Right kidney (tissue), 1 donor: ENCODE measurements around the gene TPD52L2.
"Not testable (repeated sequence)": the region's sequence is repeated elsewhere in the genome, so short reads cannot be mapped to it uniquely, and the experiment has no call there.

ENCODE experiments used
- DNase-seq: peaks from one replicate; pipeline ENCODE4 v3.0.0-alpha.2; 2016

TPD52L2 gene

GRCh38 chr20:63834491-63834880, 30.6 kb upstream of the TPD52L2 start:
- no peak for DNase-seq

DNA sequence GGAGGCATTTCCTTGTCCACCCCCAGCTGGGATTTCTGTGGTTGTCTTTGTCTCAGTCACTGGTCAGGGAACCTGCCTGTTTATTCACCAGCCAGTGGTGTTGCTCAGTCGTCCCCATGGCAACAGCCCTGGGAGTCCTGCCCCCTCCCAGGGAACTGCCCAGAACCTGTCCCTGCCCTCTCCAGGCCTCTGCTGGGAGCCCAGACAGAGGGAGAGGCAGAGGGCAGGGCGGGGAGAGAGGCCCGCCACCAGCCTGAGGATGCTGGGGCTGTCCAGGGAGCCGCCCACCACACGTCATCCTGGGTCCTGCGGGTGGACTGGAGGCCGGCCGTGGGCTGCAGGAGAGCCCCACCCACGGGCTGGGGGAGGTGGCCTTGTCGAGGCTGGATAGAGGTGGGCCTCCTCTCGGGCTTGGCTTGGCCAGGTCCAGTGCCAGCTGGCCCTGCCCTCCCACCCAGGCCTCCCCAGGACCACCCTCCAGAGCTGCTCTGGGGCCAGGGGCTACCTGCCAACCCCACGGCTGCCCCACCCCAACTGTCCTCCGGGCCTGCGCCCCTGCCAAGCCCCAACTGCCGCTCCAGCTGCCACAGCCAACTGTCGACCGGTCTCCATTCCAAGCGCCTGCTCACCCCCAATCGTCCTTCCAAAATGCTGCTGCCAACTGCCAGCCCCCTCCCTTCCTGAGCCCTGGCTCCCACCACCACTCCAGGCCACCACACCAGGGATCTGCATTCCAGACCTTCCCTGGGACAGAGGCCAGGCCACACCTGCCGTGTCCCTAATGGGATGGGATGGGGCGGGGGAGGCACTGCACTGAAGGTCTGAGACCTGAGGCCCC, 29.8 kb upstream of the TPD52L2 start:
- peak; percentile 71 for DNase-seq

DNA sequence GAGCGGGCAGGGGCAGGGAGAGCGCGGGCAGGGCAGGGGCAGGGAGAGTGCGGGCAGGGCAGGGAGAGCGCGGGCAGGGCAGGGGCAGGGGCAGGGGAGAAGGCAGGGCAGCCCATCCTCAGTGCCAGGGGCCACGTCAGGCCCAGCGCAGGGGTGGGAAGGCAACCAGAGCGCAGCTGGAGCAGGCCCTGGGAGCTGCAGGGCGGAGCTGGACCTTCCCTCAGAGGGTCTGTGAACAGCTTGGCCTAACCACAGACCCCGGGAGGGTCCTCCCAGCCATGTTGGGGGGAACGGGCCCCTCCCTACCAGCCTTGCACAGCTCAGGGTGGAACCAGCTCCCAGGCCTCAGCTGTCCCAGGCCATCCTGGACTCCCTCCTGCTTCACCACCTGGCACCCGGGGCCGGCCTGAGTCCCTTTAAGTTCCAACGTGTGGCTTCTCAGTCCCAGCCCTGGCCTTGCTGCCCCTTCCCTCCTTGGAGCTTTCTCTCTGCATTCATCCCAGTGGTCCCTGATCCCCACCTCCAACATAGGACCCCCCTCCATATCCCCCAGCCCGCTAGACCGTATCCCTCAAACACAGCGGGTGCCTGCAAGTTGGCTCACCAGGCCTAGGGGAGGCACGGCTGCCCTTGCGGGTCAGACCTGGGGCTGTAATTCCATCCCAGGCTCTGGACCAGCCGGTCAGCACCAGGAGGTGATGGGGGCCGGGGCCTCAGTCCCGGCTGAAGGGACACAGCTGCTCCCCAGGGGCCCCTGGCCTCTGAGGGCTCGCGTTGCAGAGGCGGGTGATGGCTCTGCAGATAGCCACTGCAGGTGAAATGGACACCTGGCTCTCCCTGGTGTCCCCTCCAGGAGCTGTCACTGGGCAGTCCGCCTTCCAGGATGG, 28.4 kb upstream of the TPD52L2 start:
- peak; percentile 57 for DNase-seq

DNA sequence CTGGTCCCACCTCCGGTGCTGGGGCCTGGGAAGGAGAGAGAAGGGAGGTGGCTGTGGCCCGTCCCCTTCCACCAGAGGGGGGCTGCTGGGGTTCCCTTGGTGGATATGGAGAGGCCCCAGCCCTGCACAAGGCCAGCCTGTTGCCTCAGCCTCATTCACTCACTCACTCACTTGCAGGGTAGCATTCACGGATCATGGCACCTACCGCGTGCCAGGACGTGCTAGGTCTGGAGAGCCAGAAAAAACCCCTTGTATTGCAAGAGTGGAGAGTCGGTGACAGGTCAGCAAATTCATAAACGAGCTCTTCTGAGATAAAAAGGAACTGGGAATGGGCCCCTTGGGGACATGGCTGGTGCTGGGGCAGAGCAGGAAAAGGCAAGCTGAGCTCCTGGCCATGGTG, 27.6 kb upstream of the TPD52L2 start:
- no peak for DNase-seq

DNA sequence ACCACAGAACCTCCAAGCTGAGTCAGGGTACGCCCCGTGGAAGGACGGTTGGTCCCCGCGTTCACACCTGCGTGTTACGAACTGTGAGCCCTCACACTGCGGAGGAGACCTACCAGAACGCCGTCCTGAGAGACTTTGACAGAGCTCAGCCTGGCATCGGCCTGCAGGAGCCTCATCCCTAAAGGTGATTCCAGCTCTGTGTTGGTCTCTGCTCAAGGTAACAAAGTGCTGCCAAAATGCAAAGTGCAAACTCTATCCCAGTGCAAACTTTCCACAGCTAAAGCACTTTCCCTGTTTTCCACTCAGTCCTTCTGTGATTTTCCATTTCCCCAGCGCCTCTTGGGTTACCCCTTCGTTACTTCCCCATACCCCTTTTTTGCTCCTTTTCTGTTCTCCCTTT, 25.4 kb upstream of the TPD52L2 start:
- DNase-seq: no peak

GRCh38 chr20:63840405-63840828, 24.7 kb upstream of the TPD52L2 start:
- DNase-seq: no peak

GRCh38 chr20:63842258-63842657, 22.8 kb upstream of the TPD52L2 start:
- no peak for DNase-seq

DNA sequence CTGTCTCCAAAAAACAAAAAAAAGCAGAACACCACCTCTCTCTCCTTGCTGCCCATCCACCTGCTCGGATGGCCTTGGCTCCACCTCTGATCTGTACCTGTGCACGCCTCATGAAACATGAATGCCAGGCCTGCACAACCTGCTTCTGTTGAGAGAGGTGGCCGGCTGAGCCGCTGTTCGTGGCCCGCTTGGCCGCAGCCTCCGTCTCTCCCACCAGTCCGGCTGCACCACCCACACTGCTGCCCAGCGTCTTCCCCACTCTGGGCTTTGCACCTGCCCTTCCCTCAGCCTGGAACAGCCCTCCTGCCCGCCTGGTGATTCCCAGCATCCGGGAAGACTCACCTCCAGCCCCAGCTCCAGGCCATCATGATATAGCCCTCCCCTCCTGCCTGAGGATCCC, 21.8 kb upstream of the TPD52L2 start:
- DNase-seq: no peak

DNA sequence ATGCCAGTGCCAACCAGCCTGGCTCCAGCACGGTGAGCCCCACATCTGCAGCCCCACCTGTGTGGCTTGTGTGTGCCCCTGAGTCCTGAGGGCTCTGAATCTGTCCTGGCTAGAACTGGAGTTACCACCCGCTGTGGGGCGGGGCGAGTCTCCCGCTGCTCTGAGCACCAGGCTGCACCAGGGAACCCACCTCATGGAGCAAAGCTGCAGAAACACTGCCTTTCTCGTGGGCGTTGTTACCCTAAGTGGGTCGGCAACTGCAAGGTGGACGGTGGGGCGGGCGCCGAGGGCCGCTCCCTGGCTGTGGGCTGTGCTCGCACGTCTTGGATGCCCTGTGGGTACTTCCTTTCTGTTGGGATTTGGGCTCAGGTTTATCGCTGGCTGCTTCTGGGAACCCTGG, 21.3 kb upstream of the TPD52L2 start:
- DNase-seq: no peak

- DNase-seq: no peak
Measured at GRCh38 chr20:63844511-63844991, 20.5 kb upstream of the TPD52L2 start.

DNA sequence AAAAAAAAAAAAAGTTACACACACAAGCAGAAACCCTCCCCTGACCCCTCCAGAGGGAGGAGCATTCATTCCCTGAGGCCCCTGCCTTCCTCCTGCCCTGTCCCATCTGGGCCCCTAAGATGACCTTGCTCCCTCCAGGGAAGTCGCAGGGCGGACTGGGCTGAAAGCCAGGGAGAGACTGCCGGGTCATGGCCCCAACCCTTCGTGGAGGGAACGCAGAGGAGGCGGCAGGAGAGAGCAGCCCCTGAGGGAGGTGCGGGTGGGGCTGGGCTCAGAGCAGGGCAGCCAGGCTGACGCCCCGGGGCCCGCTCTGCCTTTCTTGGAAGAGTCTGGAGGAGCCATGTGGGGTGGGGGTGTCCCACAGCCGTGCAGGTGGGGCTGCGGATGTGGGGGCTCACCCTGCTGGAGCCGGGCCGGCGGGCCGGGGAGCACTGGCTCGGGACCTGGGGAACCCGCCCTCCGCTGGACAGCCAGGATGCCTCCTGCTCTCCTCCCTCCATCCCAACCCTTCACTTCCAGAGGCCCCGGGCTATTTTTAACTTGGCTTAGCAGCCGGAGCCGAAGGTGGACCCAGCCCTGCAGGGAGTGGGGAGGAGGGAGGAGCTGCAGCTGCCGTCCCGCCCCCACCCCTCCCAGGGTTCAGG, 18.8 kb upstream of the TPD52L2 start:
- DNase-seq: peak; percentile 87

GRCh38 chr20:63846888-63847236, 18.2 kb upstream of the TPD52L2 start:
- no peak for DNase-seq

DNA sequence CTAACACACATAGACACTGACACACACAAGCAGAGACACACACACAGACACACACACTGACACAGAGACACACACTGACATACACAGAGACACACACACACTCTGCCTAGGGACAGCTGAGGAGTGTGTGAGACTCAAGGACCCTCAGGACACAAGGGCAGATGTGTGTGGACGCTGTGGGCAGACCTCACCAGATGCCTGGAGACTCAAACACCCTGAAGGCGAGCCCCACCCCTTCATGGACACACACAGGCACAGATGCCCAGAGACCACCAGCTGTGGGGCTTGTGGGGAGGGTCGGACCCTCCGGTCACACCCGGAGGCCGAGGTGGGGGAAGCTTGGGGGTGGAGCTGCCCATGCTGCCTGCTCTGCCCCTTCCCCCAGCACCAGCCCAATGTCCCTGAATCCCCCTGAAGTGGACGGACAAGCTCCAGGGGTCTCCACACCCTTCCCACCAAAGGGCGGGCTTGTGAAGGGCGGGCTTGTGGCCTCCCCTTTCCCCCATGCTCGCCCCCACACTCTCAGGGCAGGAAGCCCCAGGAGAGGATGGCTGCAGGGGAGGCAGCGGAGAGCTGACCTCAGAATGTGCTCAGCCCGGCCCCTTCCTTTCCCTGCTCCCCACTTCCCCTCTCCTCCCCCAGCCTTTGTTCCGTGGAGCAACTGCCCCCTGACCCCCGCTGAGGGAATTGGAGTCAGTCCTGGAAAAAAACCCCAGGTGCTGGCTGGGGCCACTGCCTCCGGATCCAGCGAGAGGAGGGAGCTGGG, 17.6 kb upstream of the TPD52L2 start:
- DNase-seq: peak; percentile 70

DNA sequence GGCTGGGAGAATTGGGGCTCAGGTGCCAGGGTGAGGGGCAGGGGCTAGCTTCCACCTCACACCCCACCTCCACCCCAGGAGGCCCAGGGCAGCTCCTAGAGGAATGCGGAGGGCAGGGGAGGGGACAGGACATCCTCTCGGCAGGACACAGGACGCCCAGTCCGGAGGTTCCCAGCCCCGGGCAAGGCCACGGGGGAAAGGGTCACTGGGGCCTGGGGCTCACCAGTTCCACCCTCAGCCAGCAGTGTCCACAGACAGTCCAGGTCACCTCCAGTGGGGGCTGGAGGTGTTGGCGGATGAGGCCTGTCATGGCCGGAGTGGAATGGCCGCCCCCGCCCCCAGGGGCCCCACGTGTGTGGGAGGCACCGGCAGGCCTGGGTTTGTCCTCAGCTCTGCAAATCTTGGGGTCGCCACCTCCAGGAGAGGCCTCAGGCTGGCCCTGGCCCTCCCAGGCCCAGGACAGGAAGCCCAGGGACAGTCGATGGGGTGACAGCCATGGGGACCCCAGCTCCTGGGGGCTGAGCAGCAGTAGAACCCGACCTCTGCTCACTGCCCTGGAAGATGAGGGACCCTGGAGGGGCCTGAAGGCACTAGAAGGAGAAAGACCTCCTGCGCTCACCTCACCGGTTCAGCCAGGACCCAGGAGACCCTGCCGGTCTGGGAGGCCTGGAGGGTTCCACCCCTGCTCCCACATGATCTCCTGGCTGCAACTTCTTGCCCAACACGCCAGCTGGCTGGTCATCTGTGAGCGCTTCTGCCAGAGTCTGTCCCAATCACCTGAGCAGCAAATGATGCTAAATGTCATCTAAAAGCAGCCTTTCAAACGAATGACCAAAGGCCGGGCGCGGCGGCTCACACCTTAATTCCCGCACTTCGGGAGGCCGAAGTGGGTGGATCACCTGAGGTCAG, 16.8 kb upstream of the TPD52L2 start:
- DNase-seq: no peak

GRCh38 chr20:63850689-63851547, 14.2 kb upstream of the TPD52L2 start:
- no peak for DNase-seq

GRCh38 chr20:63851548-63851943, 13.5 kb upstream of the TPD52L2 start:
- DNase-seq: not testable (repeated sequence)

DNA sequence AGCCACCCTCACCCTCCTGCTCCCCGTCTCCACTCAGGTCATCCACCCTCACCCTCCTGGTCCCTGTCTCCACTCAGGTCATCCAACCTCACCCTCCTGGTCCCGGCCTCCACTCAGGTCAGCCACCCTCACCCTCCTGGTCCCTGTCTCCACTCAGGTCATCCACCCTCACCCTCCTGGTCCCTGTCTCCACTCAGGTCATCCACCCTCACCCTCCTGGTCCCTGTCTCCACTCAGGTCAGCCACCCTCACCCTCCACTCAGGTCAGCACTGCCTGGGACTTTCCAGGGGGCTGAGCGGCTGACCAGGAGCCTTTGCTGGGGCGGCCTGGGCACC, 11.4 kb upstream of the TPD52L2 start:
- DNase-seq: not testable (repeated sequence)

- peak; percentile 76 for DNase-seq
Measured at GRCh38 chr20:63854069-63854765, 10.9 kb upstream of the TPD52L2 start.

GRCh38 chr20:63854766-63855362, 10.2 kb upstream of the TPD52L2 start:
- DNase-seq: no peak
